Right atrium auricular region (tissue), 2 donors: ENCODE measurements around the gene TRAF2. TPM values are rescaled to one million over a fixed set of nuclear protein-coding genes. Genes with fewer than 3 reads are reported as not detected.
A peak's percentile ranks its signal among the peaks of the same experiment; 100 is the strongest.

ENCODE experiments used
- DNase-seq: peaks from one replicate; pipeline ENCODE4 v3.0.0-alpha.2; 2019; ENCODE audit warnings: low spot score
- H3K27ac ChIP-seq, 2 donors: fragments of 200-600 bp; sonication (generic); 1 replicate in 1 of 2; 2 replicates in 1 of 2; pipeline ENCODE4 v1.5.1; 2016 to 2019
- H3K27me3 ChIP-seq, 2 donors: fragments of 200-600 bp; sonication (generic); one replicate each; pipeline versions ENCODE4 v1.5.1 to v1.6.0; 2017 to 2019
- H3K36me3 ChIP-seq: fragments of 200-600 bp; sonication (generic); one replicate; pipeline ENCODE4 v1.5.1; 2016
- H3K4me1 ChIP-seq, 2 donors: fragments of 200-600 bp; sonication (generic); one replicate each; pipeline versions ENCODE4 v1.5.1 to v1.6.0; 2017 to 2019
- H3K4me3 ChIP-seq, 2 donors: fragments of 200-600 bp; sonication (generic); 1 replicate in 1 of 2; 2 replicates in 1 of 2; pipeline ENCODE4 v1.5.1; 2017 to 2019; ENCODE audit warnings: mild to moderate bottlenecking in 1 of 2, moderate library complexity in 1 of 2
- H3K9me3 ChIP-seq, 2 donors: fragments of 200-600 bp; sonication (generic); one replicate each; pipeline ENCODE4 v1.5.1; 2019
- total RNA-seq, 2 donors: library from RNA; depleted of rRNA; stranded (reverse); fragments of >200 nt; gene quantifications; one replicate each; pipeline ENCODE4 v1.1.0, GENCODE V29; 2016
- TF ChIP-seq, protein P1 (sequence below), 2 donors: fragments of 200-600 bp; sonication (generic); IDR thresholded peaks; one replicate each; pipeline ENCODE4 v1.5.1; 2019; ENCODE audit warnings: antibody characterized with exemption in 2 of 2

The TRAF2 gene
- total RNA-seq, 2 donors from 2014 or later: 1.9 to 4.1 TPM

DNA sequence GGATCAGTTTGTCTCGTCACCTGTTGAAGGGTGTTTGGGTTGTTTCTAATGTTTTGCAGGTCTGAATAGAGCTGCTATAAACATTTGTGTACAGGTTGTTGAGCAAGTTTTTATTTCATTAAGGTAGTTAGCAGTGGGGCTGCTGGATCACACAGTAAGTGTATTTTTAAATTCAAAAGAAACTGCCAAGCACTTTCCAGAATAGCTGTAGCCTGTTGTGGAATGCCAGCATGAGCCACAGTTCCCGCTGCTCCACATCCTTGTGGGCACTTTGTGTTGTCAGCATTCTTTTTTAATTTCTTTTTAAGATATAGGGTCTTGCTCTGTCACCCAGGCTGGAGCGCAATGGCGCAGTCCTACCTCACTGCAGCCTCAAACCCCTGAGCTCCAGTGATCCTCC lies 43.7 kb downstream of the TRAF2 start:
- TF ChIP-seq, protein P1, sequence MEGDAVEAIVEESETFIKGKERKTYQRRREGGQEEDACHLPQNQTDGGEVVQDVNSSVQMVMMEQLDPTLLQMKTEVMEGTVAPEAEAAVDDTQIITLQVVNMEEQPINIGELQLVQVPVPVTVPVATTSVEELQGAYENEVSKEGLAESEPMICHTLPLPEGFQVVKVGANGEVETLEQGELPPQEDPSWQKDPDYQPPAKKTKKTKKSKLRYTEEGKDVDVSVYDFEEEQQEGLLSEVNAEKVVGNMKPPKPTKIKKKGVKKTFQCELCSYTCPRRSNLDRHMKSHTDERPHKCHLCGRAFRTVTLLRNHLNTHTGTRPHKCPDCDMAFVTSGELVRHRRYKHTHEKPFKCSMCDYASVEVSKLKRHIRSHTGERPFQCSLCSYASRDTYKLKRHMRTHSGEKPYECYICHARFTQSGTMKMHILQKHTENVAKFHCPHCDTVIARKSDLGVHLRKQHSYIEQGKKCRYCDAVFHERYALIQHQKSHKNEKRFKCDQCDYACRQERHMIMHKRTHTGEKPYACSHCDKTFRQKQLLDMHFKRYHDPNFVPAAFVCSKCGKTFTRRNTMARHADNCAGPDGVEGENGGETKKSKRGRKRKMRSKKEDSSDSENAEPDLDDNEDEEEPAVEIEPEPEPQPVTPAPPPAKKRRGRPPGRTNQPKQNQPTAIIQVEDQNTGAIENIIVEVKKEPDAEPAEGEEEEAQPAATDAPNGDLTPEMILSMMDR (IDR thresholded peaks at IDR 0.05): no peak
- H3K27me3 ChIP-seq: no peaks in the 10 kb centered on the region
- H3K36me3 ChIP-seq: peaks cover 6% of the 10 kb centered on the region
- H3K9me3 ChIP-seq: no peaks in the 10 kb centered on the region
- H3K27ac ChIP-seq: peak overlapping the region; percentile 87 to 88
- H3K4me3 ChIP-seq: no peak overlapping the region
- H3K4me1 ChIP-seq: peaks cover 0 to 45% of the 10 kb centered on the region in 2 donors
- no peak for DNase-seq

DNA sequence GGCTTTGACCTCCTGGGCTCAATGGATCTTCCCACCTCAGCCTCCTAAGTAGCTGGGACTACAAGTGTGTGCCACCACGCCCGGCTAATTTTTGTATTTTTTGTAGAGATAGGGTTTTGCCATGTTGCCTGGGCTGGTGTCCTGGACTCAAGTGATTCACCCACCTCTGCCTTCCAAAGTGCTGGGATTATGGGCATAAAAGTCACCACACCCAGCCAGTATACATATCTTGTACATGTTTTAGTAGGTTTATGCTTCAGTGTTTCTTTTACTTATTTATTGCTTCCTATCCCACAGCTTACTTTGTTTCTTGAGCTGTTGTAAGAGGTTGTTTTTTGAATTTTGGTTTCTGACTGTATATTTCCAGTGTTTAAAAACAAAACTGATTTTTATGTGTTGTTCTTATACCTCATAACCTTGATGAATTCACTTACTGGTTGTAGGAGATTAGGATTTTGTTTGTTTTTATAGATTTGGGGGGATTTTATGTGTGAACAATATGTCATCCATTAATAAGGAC lies 45.4 kb downstream of the TRAF2 start:
- no peaks in the 10 kb centered on the region for H3K9me3 ChIP-seq
- no peak for DNase-seq
- no peaks in the 10 kb centered on the region for H3K36me3 ChIP-seq
- H3K4me1 ChIP-seq: peaks cover 0 to 31% of the 10 kb centered on the region in 2 donors
- no peaks in the 10 kb centered on the region for H3K27me3 ChIP-seq
- H3K27ac ChIP-seq: no peak overlapping the region
- no peak overlapping the region for H3K4me3 ChIP-seq
- TF ChIP-seq, protein P1 (IDR thresholded peaks at IDR 0.05): no peak

DNA sequence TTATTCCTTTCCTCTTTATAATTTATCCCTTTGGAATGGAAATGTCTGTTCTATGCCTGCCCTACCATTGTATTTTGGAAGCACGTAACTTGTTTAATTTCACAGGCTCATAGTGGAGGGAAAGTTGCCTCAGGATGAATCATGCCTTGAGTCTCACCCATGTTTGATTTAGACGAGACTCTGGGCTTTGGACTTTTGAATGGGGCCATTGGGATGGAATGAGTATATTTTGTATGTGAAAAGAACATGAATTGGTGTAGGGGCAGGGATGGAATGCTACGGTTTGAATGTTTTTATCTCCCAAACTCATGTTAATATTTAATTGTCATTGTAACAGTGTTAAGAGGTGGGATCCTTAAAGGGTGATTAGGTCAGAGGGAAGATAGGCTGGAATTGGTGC lies 48.0 kb downstream of the TRAF2 start:
- TF ChIP-seq, protein P1 (IDR thresholded peaks at IDR 0.05): no peak
- no peak for DNase-seq
- H3K27me3 ChIP-seq: no peaks in the 10 kb centered on the region
- H3K4me3 ChIP-seq: no peak overlapping the region
- H3K36me3 ChIP-seq: peaks cover 3% of the 10 kb centered on the region
- H3K9me3 ChIP-seq: no peaks in the 10 kb centered on the region
- H3K27ac ChIP-seq: no peak overlapping the region
- H3K4me1 ChIP-seq: peaks cover 0 to 10% of the 10 kb centered on the region in 2 donors

DNA sequence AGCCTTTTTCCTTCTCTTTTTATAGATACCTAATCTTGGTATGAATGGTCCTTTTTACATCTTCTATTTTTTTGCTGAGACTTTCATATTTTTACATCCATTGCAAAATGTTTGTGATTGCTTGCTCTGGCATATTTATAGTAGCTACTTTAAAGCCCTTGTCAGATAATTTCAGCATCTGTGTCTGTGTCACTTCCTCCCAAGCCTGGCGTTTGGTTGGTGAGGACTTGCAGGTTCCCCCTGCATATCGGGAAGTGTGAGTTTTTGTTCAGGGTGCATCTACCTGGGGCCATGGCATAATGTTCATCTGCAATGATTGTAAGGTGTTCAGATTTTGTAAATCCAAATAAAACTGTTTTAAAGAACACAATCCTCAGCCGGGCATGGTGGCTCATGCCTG lies 49.3 kb downstream of the TRAF2 start:
- Histone ChIP-seq H3K36me3 (peaks cover 17% of the 10 kb centered on the region), H3K27me3 (no peaks in the 10 kb centered on the region), H3K4me3 (no peak overlapping the region), H3K27ac (no peak overlapping the region), H3K4me1 (peaks cover 0 to 4% of the 10 kb centered on the region in 2 donors), H3K9me3 (no peaks in the 10 kb centered on the region)
- TF ChIP-seq, protein P1 (IDR thresholded peaks at IDR 0.05): no peak
- no peak for DNase-seq

DNA sequence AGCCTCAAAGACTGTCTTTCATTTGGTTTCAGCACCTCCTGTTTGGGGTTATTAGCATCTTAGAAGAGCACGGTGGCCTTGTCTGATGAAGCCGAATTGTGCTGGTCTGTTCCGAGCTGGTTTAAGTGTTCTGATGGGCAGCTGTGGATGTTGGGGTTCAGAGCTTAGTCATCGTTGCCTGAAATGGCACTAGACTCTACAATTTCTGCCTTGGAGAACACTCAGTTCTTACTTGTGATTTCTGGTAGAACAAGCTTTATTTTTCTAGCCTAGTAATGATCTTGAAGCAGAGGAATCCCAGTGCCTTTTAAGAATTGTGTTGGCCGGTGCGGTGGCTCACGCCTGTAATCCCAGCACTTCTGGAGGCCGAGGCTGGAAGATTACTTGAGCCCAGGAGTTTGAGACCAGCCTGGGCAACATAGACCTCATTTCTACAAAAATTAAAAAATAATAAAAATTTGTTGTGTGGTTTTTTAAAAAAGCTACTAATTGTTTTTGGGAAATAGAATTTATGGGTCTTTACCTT lies 50.4 kb downstream of the TRAF2 start:
- no peak overlapping the region for H3K27ac ChIP-seq
- no peak for DNase-seq
- peaks cover 27% of the 10 kb centered on the region for H3K36me3 ChIP-seq
- no peaks in the 10 kb centered on the region for H3K27me3 ChIP-seq
- no peak overlapping the region for H3K4me3 ChIP-seq
- H3K4me1 ChIP-seq: peaks cover 0 to 7% of the 10 kb centered on the region in 2 donors
- H3K9me3 ChIP-seq: no peaks in the 10 kb centered on the region
- TF ChIP-seq, protein P1 (IDR thresholded peaks at IDR 0.05): no peak
